HG02885 (cell line): Measurements from ENCODE around the gene PTPRA.
"Not testable (repeated sequence)": the region's sequence is repeated elsewhere in the genome, so short reads cannot be mapped to it uniquely, and the experiment has no call there.

ENCODE experiments used
- ATAC-seq: cut with Tn5 transposase; IDR thresholded peaks from one replicate; pipeline ENCODE4 v1.9.1; 2021; ENCODE audit warnings: mild to moderate bottlenecking; ENCODE audit not compliant: unreplicated experiment, poor library complexity

Gene PTPRA

GRCh38 chr20:2883726-2884637 is 10.7 kb downstream of the PTPRA start:
- no peak for ATAC-seq

GRCh38 chr20:2887715-2888114 is 14.4 kb downstream of the PTPRA start:
- ATAC-seq, result no peak

- ATAC-seq, result no peak
These were observed 15.1 kb downstream of the PTPRA start for GRCh38 chr20:2888224-2888955.

GRCh38 chr20:2889209-2889608 is 15.9 kb downstream of the PTPRA start:
- no peak for ATAC-seq

GRCh38 chr20:2889797-2890196 is 16.5 kb downstream of the PTPRA start:
- no peak for ATAC-seq

GRCh38 chr20:2890742-2891141 is 17.5 kb downstream of the PTPRA start:
- no peak for ATAC-seq

- ATAC-seq, result no peak
These were observed 18.1 kb downstream of the PTPRA start for GRCh38 chr20:2891343-2891742.

GRCh38 chr20:2892376-2892775 is 19.1 kb downstream of the PTPRA start:
- no peak for ATAC-seq

- no peak for ATAC-seq
These were observed 20.9 kb downstream of the PTPRA start for GRCh38 chr20:2894221-2894620.

GRCh38 chr20:2895154-2895553 is 21.9 kb downstream of the PTPRA start:
- not testable (repeated sequence) for ATAC-seq

- no peak for ATAC-seq
These were observed 26.0 kb downstream of the PTPRA start for GRCh38 chr20:2899243-2899642.

GRCh38 chr20:2900845-2901592 is 27.7 kb downstream of the PTPRA start:
- no peak for ATAC-seq

- no peak for ATAC-seq
These were observed 29.0 kb downstream of the PTPRA start for GRCh38 chr20:2902291-2902690.

GRCh38 chr20:2902818-2903217 is 29.5 kb downstream of the PTPRA start:
- no peak for ATAC-seq

- ATAC-seq, result no peak
These were observed 30.4 kb downstream of the PTPRA start for GRCh38 chr20:2903686-2904085.

- no peak for ATAC-seq
These were observed 34.2 kb downstream of the PTPRA start for GRCh38 chr20:2907519-2907918.

GRCh38 chr20:2909953-2910352 is 36.7 kb downstream of the PTPRA start:
- ATAC-seq, result no peak

GRCh38 chr20:2911200-2911599 is 37.9 kb downstream of the PTPRA start:
- no peak for ATAC-seq

- ATAC-seq, result no peak
These were observed 40.9 kb downstream of the PTPRA start for GRCh38 chr20:2914160-2914559.

GRCh38 chr20:2917266-2917665 is 44.0 kb downstream of the PTPRA start:
- no peak for ATAC-seq
